Lower lobe of right lung (tissue), 2 donors: Measurements from ENCODE around the gene RHAG. TPM values are rescaled to one million over a fixed set of nuclear protein-coding genes. Genes with fewer than 3 reads are reported as not detected.
A peak's percentile ranks its signal among the peaks of the same experiment; 100 is the strongest.

ENCODE experiments used
- ATAC-seq, 2 donors: fragments of 200-7000 bp; cut with Tn5 transposase; one replicate each; pipeline ENCODE4 v1.9.1; 2020 to 2022; ENCODE audit warnings: mild to moderate bottlenecking in 2 of 2, moderate library complexity in 2 of 2
- DNase-seq: peaks from one replicate; pipeline ENCODE4 v3.0.0-alpha.2; 2020
- H3K27ac ChIP-seq: fragments of 200-600 bp; one replicate; pipeline ENCODE4 v1.8.0; 2022
- H3K27me3 ChIP-seq: fragments of 200-600 bp; one replicate; pipeline ENCODE4 v1.8.0; 2022; ENCODE audit warnings: low read depth
- H3K36me3 ChIP-seq: fragments of 200-600 bp; one replicate; pipeline ENCODE4 v1.8.0; 2022; ENCODE audit warnings: mild to moderate bottlenecking
- H3K4me1 ChIP-seq: fragments of 200-600 bp; one replicate; pipeline ENCODE4 v1.8.0; 2022
- H3K4me3 ChIP-seq: fragments of 200-600 bp; one replicate; pipeline ENCODE4 v1.8.0; 2022; ENCODE audit warnings: mild to moderate bottlenecking
- H3K9me3 ChIP-seq: fragments of 200-600 bp; one replicate; pipeline ENCODE4 v1.8.0; 2022
- CTCF ChIP-seq: fragments of 200-600 bp; IDR thresholded peaks from one replicate; pipeline ENCODE4 v1.8.0; 2022; ENCODE audit warnings: antibody characterized with exemption, mild to moderate bottlenecking
- intact Hi-C: fragments of 100-400 bp; cut with DNase I; formaldehyde crosslinking; loops from one replicate; pipeline ENCODE4 v1.11.0; 2022
- total RNA-seq: library from RNA; stranded (reverse); fragmentation: NEBNext Ultra II Directional; extraction: Animal tissue kit (Norgen Biotek cat#: 25700); gene quantifications from one replicate; pipeline ENCODE4 v1.2.1, GENCODE V29; 2021
- donor health status: DM: no; HTN: yes; CAD: no; lungs with severe emphysema.

RHAG gene
- total RNA-seq, 1 donor from 2014 or later: not detected

- no peak for DNase-seq
- Histone ChIP-seq H3K4me3 (no peak overlapping the region), H3K4me1 (no peaks in the 10 kb centered on the region), H3K27ac (no peak overlapping the region), H3K27me3 (no peaks in the 10 kb centered on the region), H3K9me3 (no peaks in the 10 kb centered on the region), H3K36me3 (no peaks in the 10 kb centered on the region)
- ATAC-seq: peak; percentile 47 to 64
- no peak for TF ChIP-seq CTCF
- intact Hi-C loops: no loop called here
Observed at GRCh38 chr6:49570474-49571079, 66.1 kb downstream of the RHAG start.

GRCh38 chr6:49565855-49566254 lies 70.8 kb downstream of the RHAG start:
- ATAC-seq (no peak), DNase-seq (no peak)
- H3K27me3 ChIP-seq: no peaks in the 10 kb centered on the region
- H3K9me3 ChIP-seq: no peaks in the 10 kb centered on the region
- no peak for TF ChIP-seq CTCF
- no peak overlapping the region for H3K4me3 ChIP-seq
- no peaks in the 10 kb centered on the region for H3K36me3 ChIP-seq
- H3K27ac ChIP-seq: no peak overlapping the region
- no peaks in the 10 kb centered on the region for H3K4me1 ChIP-seq
- intact Hi-C loops: no loop called here

GRCh38 chr6:49565261-49565660 lies 71.4 kb downstream of the RHAG start:
- DNase-seq (no peak), ATAC-seq (no peak)
- H3K4me1 ChIP-seq: no peaks in the 10 kb centered on the region
- H3K9me3 ChIP-seq: no peaks in the 10 kb centered on the region
- no peak overlapping the region for H3K4me3 ChIP-seq
- no peak for TF ChIP-seq CTCF
- no peaks in the 10 kb centered on the region for H3K27me3 ChIP-seq
- H3K36me3 ChIP-seq: no peaks in the 10 kb centered on the region
- H3K27ac ChIP-seq: no peak overlapping the region
- intact Hi-C loops: no loop called here

GRCh38 chr6:49564552-49564951 lies 72.1 kb downstream of the RHAG start:
- Histone ChIP-seq H3K27me3 (no peaks in the 10 kb centered on the region), H3K4me3 (no peak overlapping the region), H3K27ac (no peak overlapping the region), H3K9me3 (no peaks in the 10 kb centered on the region), H3K4me1 (no peaks in the 10 kb centered on the region), H3K36me3 (no peaks in the 10 kb centered on the region)
- ATAC-seq (no peak), DNase-seq (no peak)
- TF ChIP-seq CTCF: no peak
- intact Hi-C loops: no loop called here

- no peaks in the 10 kb centered on the region for H3K4me1 ChIP-seq
- intact Hi-C loops: no loop called here
- no peaks in the 10 kb centered on the region for H3K9me3 ChIP-seq
- H3K27me3 ChIP-seq: no peaks in the 10 kb centered on the region
- ATAC-seq (no peak), DNase-seq (no peak)
- TF ChIP-seq CTCF: no peak
- H3K27ac ChIP-seq: no peak overlapping the region
- no peaks in the 10 kb centered on the region for H3K36me3 ChIP-seq
- no peak overlapping the region for H3K4me3 ChIP-seq
Observed at GRCh38 chr6:49563006-49563886, 73.4 kb downstream of the RHAG start.
